Natural killer cell (primary cell): Measurements from ENCODE around the gene TUBG1. TPM values are rescaled to one million over a fixed set of nuclear protein-coding genes. Genes with fewer than 3 reads are reported as not detected.
A peak's percentile ranks its signal among the peaks of the same experiment; 100 is the strongest.

ENCODE experiments used
- ATAC-seq, 3 donors: fragments of 150-1000 bp in 2 of 3; fragments of 200-7000 bp in 1 of 3; cut with Tn5 transposase; 1 replicate in 1 of 3; 2 replicates in 2 of 3; pipeline ENCODE4 v1.10.0; 2021; ENCODE audit warnings: mild to moderate bottlenecking in 2 of 3, moderate library complexity in 2 of 3
- DNase-seq, 2 donors: peaks; one replicate each; pipeline versions ENCODE4 v3.0.0 to v3.0.0-alpha.2; 2013 to 2021; ENCODE audit warnings: mixed read lengths in 1 of 2
- H3K27ac ChIP-seq: one replicate; pipeline ENCODE4 v1.5.1; 2013; ENCODE audit warnings: mild to moderate bottlenecking, low read length
- H3K27me3 ChIP-seq: one replicate; pipeline ENCODE4 v1.6.1; 2013; ENCODE audit warnings: low read length; ENCODE audit not compliant: control insufficient read depth, insufficient read depth
- H3K36me3 ChIP-seq: one replicate; pipeline ENCODE4 v1.6.1; 2013; ENCODE audit warnings: low read length; ENCODE audit not compliant: control insufficient read depth, insufficient read depth
- H3K4me1 ChIP-seq: one replicate; pipeline ENCODE4 v1.6.1; 2013; ENCODE audit warnings: low read length; ENCODE audit not compliant: control insufficient read depth, insufficient read depth
- H3K4me3 ChIP-seq: one replicate; pipeline ENCODE4 v1.5.1; 2013; ENCODE audit warnings: low read length
- H3K9me3 ChIP-seq: one replicate; pipeline ENCODE4 v1.6.1; 2013; ENCODE audit warnings: low read length; ENCODE audit not compliant: control insufficient read depth, insufficient read depth
- H3K27ac Mint-ChIP-seq, 2 donors: one replicate each; pipeline ENCODE4 v1.8.0; 2022; ENCODE audit warnings: mild to moderate bottlenecking in 2 of 2, mixed read lengths in 2 of 2, moderate library complexity in 1 of 2
- H3K27me3 Mint-ChIP-seq, 2 donors: one replicate each; pipeline ENCODE4 v1.8.0; 2022; ENCODE audit warnings: low read depth in 2 of 2, mixed read lengths in 2 of 2
- H3K36me3 Mint-ChIP-seq: one replicate; pipeline ENCODE4 v1.8.0; 2022; ENCODE audit warnings: mixed read lengths
- H3K4me1 Mint-ChIP-seq, 2 donors: one replicate each; pipeline ENCODE4 v1.8.0; 2022; ENCODE audit warnings: mixed read lengths in 2 of 2
- H3K4me3 Mint-ChIP-seq: one replicate; pipeline ENCODE4 v1.8.0; 2022; ENCODE audit warnings: mild to moderate bottlenecking, moderate library complexity, mixed read lengths
- H3K9me3 Mint-ChIP-seq, 2 donors: one replicate each; pipeline ENCODE4 v1.8.0; 2022; ENCODE audit warnings: mixed read lengths in 2 of 2
- CTCF ChIP-seq: fragments of 200-600 bp; IDR thresholded peaks from one replicate; pipeline ENCODE4 v1.8.0; 2022; ENCODE audit warnings: antibody characterized with exemption
- WGBS: methylation state at CpG from one replicate; pipeline ENCODE4 v1.1.7; 2013; ENCODE audit warnings: missing lambda C conversion rate; ENCODE audit not compliant: insufficient coverage; 5-methylcytosine and 5-hydroxymethylcytosine counted together
- intact Hi-C: fragments of 100-400 bp; cut with micrococcal nuclease; formaldehyde crosslinking; loops from one replicate; pipeline ENCODE4 v1.14.2; 2022
- total RNA-seq, 4 donors: library from RNA; stranded (reverse); fragments of 120-200 nt in 1 of 4; gene quantifications; one replicate each; pipeline versions ENCODE4 v1.2.3 to v1.2.4, GENCODE V29; 2013 to 2022

Gene TUBG1
- total RNA-seq, 3 donors from 2014 or later (not counting 1 experiment from before 2014, with no cell fraction given), result 9.7 to 16.5 (median 13.0) TPM

- ATAC-seq (no peak), DNase-seq (no peak)
- intact Hi-C loops, result loop anchor here (5.0 kb wide), 1 partner anchor 41 kb away; the partner anchor contains the start of genes RETREG3 and TUBG1
- Mint-ChIP-seq H3K36me3 (no peaks in the 10 kb centered on the region), H3K4me1 (peaks cover 45 to 47% of the 10 kb centered on the region in 2 donors), H3K4me3 (peak overlapping the region; percentile 92), H3K9me3 (no peaks in the 10 kb centered on the region), H3K27me3 (no peaks in the 10 kb centered on the region), H3K27ac (peak overlapping the region; percentile 85 to 96)
- 59% methylated on average over 28 of the region's 28 CpGs for WGBS
- H3K4me1 ChIP-seq, result peaks cover 56% of the 10 kb centered on the region
- H3K27me3 ChIP-seq, result no peaks in the 10 kb centered on the region
- H3K36me3 ChIP-seq, result peaks cover 47% of the 10 kb centered on the region
- no peak for TF ChIP-seq CTCF
- no peaks in the 10 kb centered on the region for H3K9me3 ChIP-seq
- peak overlapping the region; percentile 77 for H3K27ac ChIP-seq
- peak overlapping the region; percentile 79 for H3K4me3 ChIP-seq
Observed at GRCh38 chr17:42566215-42566882, 43.1 kb upstream of the TUBG1 start.

- intact Hi-C loops, result loop anchor here (5.0 kb wide), 1 partner anchor 40 kb away; the partner anchor contains the start of genes RETREG3 and TUBG1
- peak within 1 kb of the TSS; percentile 85 to 96 for H3K27ac Mint-ChIP-seq
- ATAC-seq (peak; percentile 74 to 85 (median 79)), DNase-seq (peak; percentile 94 to 97)
- no peaks in the 10 kb centered on the region for H3K27me3 Mint-ChIP-seq
- Histone ChIP-seq H3K27me3 (no peaks in the 10 kb centered on the region), H3K4me1 (peaks cover 50% of the 10 kb centered on the region), H3K4me3 (peak within 1 kb of the TSS; percentile 79), H3K9me3 (no peaks in the 10 kb centered on the region), H3K27ac (peak within 1 kb of the TSS; percentile 77), H3K36me3 (peaks cover 53% of the 10 kb centered on the region)
- no peak for TF ChIP-seq CTCF
- no peaks in the 10 kb centered on the region for H3K9me3 Mint-ChIP-seq
- no peaks in the 10 kb centered on the region for H3K36me3 Mint-ChIP-seq
- peak within 1 kb of the TSS; percentile 92 for H3K4me3 Mint-ChIP-seq
- H3K4me1 Mint-ChIP-seq, result peaks cover 40 to 43% of the 10 kb centered on the region in 2 donors
- under 1% methylated on average over 72 of the region's 72 CpGs for WGBS
Observed at GRCh38 chr17:42566883-42567573, 42.5 kb upstream of the TUBG1 start, which contains the start of gene MLX. MLX (plus strand) TSS chr17:42567100; CDS start chr17:42567125, 25 bp downstream.

- no peak for ATAC-seq
- no peaks in the 10 kb centered on the region for H3K27me3 ChIP-seq
- Mint-ChIP-seq H3K4me3 (peak overlapping the region; percentile 92), H3K27ac (peak overlapping the region; percentile 33 to 85), H3K9me3 (no peaks in the 10 kb centered on the region), H3K36me3 (peaks cover 7% of the 10 kb centered on the region), H3K4me1 (peaks cover 34 to 35% of the 10 kb centered on the region in 2 donors), H3K27me3 (no peaks in the 10 kb centered on the region)
- no peak for DNase-seq
- WGBS, result 92% methylated on average over 14 of the region's 14 CpGs
- no peaks in the 10 kb centered on the region for H3K9me3 ChIP-seq
- no peak overlapping the region for H3K4me3 ChIP-seq
- H3K36me3 ChIP-seq, result peaks cover 68% of the 10 kb centered on the region
- intact Hi-C loops, result loop anchor here (5.0 kb wide), 1 partner anchor 39 kb away; the partner anchor contains the start of genes RETREG3 and TUBG1
- H3K4me1 ChIP-seq, result peaks cover 35% of the 10 kb centered on the region
- H3K27ac ChIP-seq, result no peak overlapping the region
- TF ChIP-seq CTCF, result no peak
Observed at GRCh38 chr17:42568341-42569111, 41.0 kb upstream of the TUBG1 start.
